M059J (cell line): ENCODE data around the gene BRD4. TPM values are rescaled to one million over a fixed set of nuclear protein-coding genes. Genes with fewer than 3 reads are reported as not detected.

Experiments
- DNase-seq: peaks from one replicate; pipeline ENCODE4 v3.0.0-alpha.2; 2012; ENCODE audit warnings: low read depth
- total RNA-seq: library from RNA; depleted of rRNA; stranded (reverse); fragments of >200 nt; shearing (Covaris generic); gene quantifications from 2 replicates; pipeline ENCODE4 v1.2.3, GENCODE V29; 2014

BRD4 gene
- total RNA-seq, 1 experiment from 2014 or later = 17.8 TPM

DNA sequence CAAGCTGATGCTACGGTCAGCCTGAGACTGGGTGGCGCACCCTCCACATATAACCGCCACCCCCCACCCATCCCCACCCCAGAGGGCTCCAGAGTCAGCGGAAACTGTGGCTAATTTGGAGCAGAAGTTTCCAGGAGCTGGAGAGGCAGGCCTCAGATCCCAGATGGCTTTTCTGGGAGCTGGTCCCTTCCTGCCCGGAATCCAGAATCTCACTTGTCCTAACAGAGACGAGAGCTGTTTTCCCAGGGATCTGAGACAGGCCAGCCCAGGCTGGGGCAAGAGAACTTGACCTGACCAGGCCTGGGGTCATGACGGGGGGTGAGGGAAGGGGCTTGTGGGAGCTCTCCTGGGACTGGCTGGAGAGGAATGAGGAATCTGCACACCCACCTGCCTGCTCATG, 106.6 kb downstream of the BRD4 start:
- DNase-seq = no peak

- no peak for DNase-seq
These were observed 108.5 kb downstream of the BRD4 start for GRCh38 chr19:15223649-15224361.

GRCh38 chr19:15222738-15223648, 109.3 kb downstream of the BRD4 start:
- peak; percentile 95 for DNase-seq

- DNase-seq = no peak
These were observed 111.5 kb downstream of the BRD4 start for GRCh38 chr19:15220833-15221232.

GRCh38 chr19:15218501-15218900, 113.8 kb downstream of the BRD4 start:
- DNase-seq = no peak

GRCh38 chr19:15216363-15216762, 116.0 kb downstream of the BRD4 start:
- no peak for DNase-seq

DNA sequence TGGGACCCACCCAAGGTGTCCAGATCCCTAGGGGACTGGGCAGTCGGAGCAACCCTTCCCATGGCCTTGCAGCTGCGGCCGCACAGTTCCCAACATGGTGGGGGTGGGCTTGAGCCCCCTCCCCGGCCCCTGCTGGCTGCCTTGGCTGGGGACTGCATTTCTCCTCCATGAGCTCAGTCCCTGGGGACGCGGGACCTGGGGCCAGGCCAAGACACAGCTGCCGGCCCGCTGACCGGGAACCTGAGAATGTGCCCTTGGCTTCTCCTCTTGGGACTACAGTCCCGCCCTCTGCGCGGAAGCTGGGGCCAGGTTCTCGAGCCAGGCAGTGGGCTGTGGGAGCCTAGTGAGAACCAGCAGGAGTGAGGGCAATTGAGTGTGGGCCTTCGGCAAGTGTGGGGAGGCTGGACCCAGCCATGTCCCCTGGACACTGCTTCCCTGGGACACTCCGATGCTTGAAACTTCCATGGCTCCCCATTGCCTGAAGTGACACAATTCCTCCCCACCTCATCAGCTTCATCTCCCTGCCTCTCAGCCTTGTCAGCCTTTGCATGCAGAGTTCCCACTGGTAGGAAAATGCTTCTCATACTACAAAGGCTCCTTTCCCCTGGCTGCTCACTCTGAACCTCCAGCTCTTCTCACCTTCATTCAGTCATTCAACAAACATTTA, 118.5 kb downstream of the BRD4 start:
- no peak for DNase-seq

DNA sequence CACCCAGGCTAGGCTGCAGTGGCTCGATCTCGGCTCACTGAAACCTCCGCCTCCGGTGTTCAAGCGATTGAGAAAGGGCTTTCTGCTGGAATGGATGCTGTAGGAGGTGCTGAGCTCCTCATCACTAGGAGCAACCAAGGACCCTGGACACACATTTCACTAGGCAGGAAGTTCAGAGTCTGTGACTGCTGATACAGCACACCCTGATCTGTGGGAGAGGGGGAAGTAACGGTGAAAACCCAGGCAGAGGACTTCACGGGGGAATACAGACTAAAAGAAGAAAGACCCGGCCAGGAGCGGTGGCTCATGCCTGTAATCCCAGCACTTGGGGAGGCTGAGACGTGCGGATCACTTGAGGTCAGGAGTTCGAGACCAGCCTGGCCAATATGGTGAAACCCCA, 119.6 kb downstream of the BRD4 start:
- DNase-seq = no peak

DNA sequence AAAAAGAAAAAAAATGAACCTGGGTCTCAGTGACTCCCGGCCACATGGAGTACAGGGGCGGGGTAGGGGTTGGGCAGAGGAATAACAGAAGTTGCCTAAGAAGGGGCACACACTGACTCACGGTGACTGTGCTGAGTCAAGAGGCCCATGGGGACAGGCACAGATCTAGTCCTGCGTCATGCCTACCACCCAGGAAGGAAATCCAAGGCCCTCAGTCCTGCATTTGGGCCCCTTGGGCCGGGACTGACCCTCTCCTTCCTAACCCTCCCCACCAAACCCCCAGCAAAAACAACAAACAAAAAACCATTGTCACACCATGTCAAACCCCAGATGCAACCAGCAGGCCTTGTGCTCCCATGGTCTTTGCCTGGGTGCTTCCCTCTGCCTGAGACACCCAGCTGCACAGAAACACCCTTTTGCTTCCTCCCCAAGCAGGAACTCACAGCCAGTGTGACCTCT, 122.0 kb downstream of the BRD4 start:
- peak; percentile 81 for DNase-seq

DNA sequence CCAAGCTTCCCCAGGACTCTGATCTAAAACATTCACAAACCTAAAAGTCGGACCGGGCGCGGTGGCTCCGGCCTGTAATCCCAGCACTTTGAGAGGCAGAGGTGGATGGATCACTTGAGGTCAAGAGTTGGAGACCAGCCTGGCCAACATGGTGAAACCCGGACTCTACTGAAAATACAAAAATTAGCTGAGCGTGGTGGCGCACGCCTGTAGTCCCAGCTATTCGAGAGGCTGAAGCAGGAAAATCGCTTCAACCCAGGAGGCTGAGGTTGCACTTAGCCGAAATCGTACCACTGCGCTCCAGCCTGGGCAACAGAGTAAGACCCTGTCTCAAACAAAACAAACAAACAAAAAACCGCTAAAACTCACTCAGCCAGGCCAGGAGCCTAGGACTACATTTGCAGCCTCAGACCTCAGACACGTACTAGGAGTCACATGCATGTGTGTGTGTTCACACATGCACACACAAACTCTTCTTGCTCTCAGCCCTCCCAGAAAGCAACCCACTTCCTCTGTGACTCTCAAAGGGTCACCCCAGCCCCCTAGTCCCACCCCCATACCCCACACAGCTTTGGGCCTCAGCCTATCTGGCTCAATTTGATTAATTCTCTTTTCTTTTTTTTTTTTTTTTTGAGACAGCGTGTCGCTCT, 130.8 kb downstream of the BRD4 start:
- DNase-seq = no peak

DNA sequence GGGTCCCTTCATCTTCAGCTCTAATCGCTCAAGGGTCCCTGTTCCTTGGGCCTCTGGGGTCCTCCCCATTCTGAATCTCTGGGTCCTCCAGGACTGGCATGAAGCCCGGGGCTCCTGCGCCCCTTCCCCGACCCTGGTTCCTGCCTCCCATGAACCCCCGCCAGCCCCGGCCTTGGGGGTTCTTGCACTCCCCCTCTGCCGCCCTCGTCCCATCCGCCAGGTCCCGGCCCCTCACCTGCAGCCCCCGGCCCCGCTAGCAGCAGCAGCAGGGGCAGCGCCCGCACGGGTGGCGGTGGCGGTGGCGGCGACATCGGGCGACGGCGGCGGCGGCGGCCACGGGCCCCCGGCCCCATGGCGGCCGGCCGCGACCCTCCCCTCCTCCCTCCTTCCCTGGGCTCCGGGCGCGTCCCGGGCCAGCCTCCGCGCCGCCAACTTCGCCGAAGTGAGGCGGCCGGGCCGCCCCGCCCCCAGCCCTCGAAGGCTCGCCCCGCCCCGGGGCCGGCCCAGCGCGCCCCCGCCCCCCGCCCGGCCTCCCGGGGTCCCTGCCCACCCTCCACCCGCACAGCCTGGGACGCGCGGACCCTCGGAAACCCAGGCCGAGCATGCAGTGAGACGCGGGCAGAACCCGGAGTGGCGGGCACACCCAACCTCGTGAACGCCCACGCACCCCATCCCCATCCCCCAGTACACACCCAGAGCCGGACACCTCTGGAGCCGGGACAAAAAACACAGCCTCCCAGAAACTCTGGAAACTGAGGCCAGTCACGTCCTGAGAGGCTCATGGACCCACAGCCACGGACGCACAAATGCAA, 131.6 kb downstream of the BRD4 start, which contains the start of gene NOTCH3:
NOTCH3 (minus strand) TSS at position 443 of the 812 bp plus-strand sequence; CDS start at position 353, 90 bp downstream.
- DNase-seq = no peak

DNA sequence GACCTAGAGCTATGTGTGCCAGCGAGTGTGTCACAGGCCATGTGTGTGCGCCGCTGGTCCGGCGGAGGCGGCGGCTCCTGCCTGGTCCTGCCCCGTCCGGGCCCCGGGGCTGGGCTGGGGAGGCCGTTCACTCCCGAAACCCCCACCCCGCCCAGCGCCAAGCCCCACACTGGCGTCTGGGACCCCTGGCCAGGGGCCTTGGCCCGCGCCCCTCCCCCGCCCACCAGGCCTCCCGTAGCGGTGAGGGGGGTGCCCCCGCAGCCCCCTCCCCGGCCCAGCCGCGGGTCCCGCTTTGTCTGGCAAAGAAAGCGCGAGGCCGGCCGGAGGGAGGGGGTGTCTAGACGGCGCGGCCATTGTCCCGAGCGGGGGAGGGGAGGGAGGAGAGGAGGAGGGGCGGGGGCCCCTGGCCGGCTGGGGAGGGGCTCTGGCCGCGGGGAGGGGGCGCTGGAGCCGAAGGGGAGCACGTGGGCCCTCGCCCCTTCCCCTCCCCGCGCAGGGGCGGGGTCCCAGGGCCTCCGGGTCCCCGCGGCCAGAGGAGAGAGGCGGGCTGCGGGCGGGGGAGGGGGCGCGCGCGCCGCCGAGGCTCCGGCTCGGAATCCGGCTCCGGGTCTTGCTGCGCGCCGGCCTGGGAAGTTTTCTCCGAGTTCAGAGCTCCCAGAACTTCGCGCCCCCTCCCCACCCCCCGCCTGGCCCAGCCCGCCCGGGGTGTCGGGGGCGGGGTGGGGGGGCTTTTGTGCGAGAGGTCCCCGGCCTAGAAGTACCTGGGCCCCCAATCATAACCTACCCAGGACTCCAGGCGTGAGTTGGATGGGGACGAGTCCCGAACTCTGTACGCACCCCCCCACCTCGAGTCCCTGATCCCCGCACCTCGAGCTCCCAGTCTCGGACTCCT, 132.4 kb downstream of the BRD4 start:
- DNase-seq = no peak

DNA sequence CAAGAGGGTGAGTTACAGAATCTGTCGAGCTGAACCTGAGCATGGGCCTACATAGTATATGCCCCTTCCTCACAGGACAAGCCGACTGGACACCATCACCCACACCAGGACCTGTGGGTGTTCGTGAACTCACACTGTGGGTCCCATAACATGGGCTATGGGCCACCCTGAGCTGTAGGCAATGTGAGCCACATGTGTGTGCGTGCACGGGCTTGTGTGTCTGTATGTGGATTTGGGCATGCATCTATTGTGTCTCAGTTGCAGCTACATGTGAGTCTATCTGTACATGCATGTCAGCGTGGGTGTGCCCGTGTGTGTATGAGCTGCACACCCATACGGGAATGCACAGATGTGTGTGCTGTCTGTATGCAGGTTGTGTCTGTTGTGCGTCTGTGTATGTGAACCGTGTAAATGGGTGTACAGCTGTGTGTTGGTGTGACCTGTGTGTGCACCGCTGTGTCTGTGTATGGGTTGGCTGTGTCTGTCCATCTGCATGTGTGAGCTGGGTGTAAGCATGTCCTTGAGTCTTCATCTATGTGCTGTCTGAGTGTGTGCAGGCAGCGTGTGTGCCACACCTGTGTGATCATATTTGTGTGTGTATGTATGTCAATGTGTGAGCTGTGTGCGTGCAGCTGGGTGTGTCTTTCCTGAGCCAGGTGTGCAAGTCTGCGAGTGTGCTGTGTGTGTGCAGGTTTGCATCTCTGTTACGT, 133.2 kb downstream of the BRD4 start:
- DNase-seq = no peak

- DNase-seq = peak; percentile 22
These were observed 134.4 kb downstream of the BRD4 start for GRCh38 chr19:15197942-15198341.

- DNase-seq = no peak
These were observed 134.9 kb downstream of the BRD4 start for GRCh38 chr19:15197275-15197941.

DNA sequence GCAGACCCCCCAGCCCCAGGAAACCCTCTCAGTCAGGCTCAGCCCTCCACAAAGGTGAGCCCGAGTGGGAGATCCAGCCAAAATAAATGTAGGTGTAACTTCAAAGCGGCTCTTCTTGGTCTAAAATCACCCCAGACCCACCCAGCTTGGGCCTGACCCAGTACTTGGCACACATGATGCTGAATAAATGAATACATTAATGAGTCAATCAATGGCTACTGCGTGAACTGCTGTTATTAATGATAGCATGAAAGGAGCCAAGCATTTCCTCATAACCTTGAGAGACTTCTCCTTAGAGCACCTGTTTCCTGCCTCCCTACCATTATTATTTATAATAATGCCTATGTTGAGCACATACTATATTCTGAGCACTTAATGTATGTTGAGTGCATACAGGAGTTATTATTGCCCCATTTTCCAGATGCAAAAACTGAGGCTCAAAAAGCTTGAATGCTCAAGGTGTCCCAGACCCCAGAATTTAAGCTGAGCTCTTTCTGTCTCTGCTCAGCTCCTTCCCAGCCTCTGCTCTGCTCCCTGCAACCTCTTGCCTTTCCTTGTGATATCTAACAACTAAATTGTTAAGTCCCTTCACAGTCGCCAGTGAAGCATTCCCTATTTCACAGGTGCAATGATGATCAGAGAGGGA, 135.9 kb downstream of the BRD4 start:
- DNase-seq = no peak

- peak; percentile 62 for DNase-seq
These were observed 136.7 kb downstream of the BRD4 start for GRCh38 chr19:15195371-15196334.
